GM12873 (cell line): ENCODE results near the gene NUMA1.

Experiments
- CTCF ChIP-seq: IDR thresholded peaks from 2 replicates; pipeline ENCODE4 v1.5.1; 2012; ENCODE audit warnings: low read depth, mild to moderate bottlenecking, moderate library complexity, low read length, control low read depth; ENCODE audit not compliant: insufficient read depth; ENCODE audit errors: missing control alignments

The NUMA1 gene

GRCh38 chr11:71992136-71992730 is 88.1 kb downstream of the NUMA1 start:
- no peak for TF ChIP-seq CTCF

GRCh38 chr11:71991494-71991893 is 88.8 kb downstream of the NUMA1 start:
- TF ChIP-seq CTCF = no peak

- no peak for TF ChIP-seq CTCF
Observed at GRCh38 chr11:71990701-71991100, 89.6 kb downstream of the NUMA1 start.

- no peak for TF ChIP-seq CTCF
Observed at GRCh38 chr11:71988050-71988449, 92.3 kb downstream of the NUMA1 start.

- no peak for TF ChIP-seq CTCF
Observed at GRCh38 chr11:71987521-71987920, 92.8 kb downstream of the NUMA1 start.

GRCh38 chr11:71986131-71986530 is 94.2 kb downstream of the NUMA1 start:
- TF ChIP-seq CTCF = no peak

GRCh38 chr11:71979602-71980001 is 100.7 kb downstream of the NUMA1 start:
- TF ChIP-seq CTCF = no peak
